Mammary epithelial cell (primary cell): ENCODE results near the gene ZNF48.

ENCODE experiments used
- EZH2 ChIP-seq: IDR thresholded peaks from 2 replicates; pipeline ENCODE4 v1.6.1; 2012; ENCODE audit warnings: low read length, inconsistent platforms, borderline replicate concordance
- TF ChIP-seq, protein P1 (sequence below), 2 donors: IDR thresholded peaks in 1 of 2; conservative IDR thresholded peaks in 1 of 2; 2 replicates each; pipeline ENCODE4 v1.5.1; 2011 to 2012; ENCODE audit warnings: inconsistent platforms in 2 of 2, low read length in 2 of 2, mild to moderate bottlenecking in 2 of 2, control low read depth in 1 of 2, low read depth in 1 of 2; ENCODE audit not compliant: insufficient read depth in 1 of 2; ENCODE audit errors: extremely low read depth in 1 of 2

- TF ChIP-seq, protein P1, sequence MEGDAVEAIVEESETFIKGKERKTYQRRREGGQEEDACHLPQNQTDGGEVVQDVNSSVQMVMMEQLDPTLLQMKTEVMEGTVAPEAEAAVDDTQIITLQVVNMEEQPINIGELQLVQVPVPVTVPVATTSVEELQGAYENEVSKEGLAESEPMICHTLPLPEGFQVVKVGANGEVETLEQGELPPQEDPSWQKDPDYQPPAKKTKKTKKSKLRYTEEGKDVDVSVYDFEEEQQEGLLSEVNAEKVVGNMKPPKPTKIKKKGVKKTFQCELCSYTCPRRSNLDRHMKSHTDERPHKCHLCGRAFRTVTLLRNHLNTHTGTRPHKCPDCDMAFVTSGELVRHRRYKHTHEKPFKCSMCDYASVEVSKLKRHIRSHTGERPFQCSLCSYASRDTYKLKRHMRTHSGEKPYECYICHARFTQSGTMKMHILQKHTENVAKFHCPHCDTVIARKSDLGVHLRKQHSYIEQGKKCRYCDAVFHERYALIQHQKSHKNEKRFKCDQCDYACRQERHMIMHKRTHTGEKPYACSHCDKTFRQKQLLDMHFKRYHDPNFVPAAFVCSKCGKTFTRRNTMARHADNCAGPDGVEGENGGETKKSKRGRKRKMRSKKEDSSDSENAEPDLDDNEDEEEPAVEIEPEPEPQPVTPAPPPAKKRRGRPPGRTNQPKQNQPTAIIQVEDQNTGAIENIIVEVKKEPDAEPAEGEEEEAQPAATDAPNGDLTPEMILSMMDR (conservative IDR thresholded peaks at IDR 0.05 in 1 of 2, IDR thresholded peaks at IDR 0.05 in 1 of 2; ENCODE audit: extremely low read depth in 1 of 2, insufficient read depth in 1 of 2, low read depth in 1 of 2, low read length in 2 of 2) = no peak
- TF ChIP-seq EZH2 = no peak
Observed at GRCh38 chr16:30443631-30444030, 48.4 kb downstream of the ZNF48 start.
